ENCODE results near the gene MAP2K5.

The MAP2K5 gene

DNA sequence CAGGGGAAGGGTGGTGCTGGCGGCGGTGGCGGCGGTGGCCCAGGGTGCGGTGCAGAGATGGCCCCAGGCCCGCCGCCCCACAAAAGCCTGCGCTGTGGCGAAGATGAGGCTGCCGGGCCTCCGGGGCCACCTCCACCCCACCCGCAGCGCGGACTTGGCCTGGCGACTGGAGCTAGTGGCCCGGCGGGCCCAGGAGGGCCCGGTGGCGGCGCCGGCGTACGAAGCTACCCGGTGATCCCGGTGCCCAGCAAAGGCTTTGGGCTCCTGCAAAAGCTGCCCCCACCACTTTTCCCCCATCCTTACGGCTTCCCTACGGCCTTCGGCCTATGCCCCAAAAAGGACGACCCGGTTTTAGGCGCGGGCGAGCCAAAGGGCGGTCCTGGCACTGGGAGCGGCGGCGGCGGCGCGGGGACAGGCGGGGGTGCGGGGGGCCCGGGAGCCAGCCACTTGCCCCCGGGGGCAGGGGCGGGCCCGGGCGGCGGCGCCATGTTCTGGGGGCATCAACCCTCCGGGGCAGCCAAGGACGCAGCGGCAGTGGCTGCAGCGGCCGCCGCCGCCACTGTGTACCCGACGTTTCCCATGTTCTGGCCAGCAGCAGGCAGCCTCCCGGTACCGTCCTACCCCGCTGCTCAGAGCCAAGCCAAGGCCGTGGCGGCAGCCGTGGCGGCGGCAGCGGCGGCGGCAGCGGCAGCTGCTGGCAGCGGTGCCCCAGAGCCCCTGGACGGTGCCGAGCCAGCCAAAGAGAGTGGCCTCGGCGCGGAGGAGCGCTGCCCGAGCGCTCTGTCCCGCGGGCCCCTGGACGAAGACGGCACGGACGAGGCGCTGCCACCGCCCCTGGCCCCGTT, 284.4 kb downstream of the MAP2K5 start:
- H3F3A ChIP-seq (ENCODE audit: insufficient read depth, low read length) = no peaks in the 10 kb centered on the region
- no peaks in the 10 kb centered on the region for H3K79me2 ChIP-seq (ENCODE audit: low read length)
- no peak overlapping the region for H3K4me2 ChIP-seq (ENCODE audit: low read depth, low read length)
- H3K27me3 ChIP-seq (replicated peaks; ENCODE audit: insufficient read depth, low read length) = peaks cover 25% of the 10 kb centered on the region
- no peaks in the 10 kb centered on the region for H3K36me3 ChIP-seq (replicated peaks; ENCODE audit: insufficient read depth, low read length)
- H3K9ac ChIP-seq (ENCODE audit: low read length) = no peak overlapping the region
- no peak for DNase-seq
- no peak overlapping the region for H3K4me3 ChIP-seq (ENCODE audit: low read length)
- no peak overlapping the region for H3K27ac ChIP-seq (ENCODE audit: low read length)
- no peaks in the 10 kb centered on the region for H3K9me2 ChIP-seq (replicated peaks; ENCODE audit: insufficient read depth, low read length)
- H3K9me3 ChIP-seq (replicated peaks; ENCODE audit: insufficient read depth, low read length) = no peaks in the 10 kb centered on the region
- H2AFZ ChIP-seq (ENCODE audit: low read length) = no peak overlapping the region
- no peaks in the 10 kb centered on the region for H4K20me1 ChIP-seq (ENCODE audit: insufficient read depth, low read length)
- no peak for TF ChIP-seq EZH2phosphoT487 (IDR thresholded peaks at IDR 0.05; ENCODE audit: low read length)
- H3K4me1 ChIP-seq (ENCODE audit: low read length) = no peaks in the 10 kb centered on the region

DNA sequence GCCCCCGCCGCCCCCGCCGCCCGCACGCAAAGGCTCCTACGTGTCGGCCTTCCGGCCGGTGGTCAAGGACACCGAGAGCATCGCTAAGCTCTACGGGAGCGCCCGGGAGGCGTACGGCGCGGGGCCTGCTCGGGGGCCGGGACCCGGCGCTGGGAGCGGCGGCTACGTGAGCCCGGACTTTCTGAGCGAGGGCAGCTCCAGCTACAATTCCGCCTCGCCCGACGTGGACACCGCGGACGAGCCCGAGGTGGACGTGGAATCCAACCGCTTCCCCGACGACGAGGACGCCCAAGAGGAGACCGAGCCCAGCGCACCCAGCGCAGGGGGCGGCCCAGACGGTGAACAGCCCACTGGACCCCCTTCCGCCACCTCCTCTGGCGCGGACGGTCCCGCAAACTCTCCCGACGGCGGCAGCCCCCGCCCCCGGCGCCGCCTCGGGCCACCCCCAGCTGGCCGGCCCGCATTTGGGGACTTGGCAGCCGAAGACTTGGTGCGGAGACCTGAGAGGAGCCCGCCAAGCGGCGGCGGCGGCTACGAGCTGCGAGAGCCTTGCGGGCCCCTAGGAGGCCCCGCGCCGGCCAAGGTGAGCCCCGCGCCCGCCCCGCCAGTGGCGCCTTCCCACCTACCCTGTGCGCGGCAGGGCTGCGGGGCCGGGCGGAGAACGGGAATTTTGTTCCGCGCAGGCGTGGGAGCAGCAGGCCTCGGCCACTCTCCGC, 285.2 kb downstream of the MAP2K5 start:
- TF ChIP-seq EZH2 (optimal IDR thresholded peaks at IDR 0.05; ENCODE audit: low read depth, low read length) (no peak), EZH2phosphoT487 (IDR thresholded peaks at IDR 0.05; ENCODE audit: low read length) (no peak)
- TF ChIP-seq, protein P1, sequence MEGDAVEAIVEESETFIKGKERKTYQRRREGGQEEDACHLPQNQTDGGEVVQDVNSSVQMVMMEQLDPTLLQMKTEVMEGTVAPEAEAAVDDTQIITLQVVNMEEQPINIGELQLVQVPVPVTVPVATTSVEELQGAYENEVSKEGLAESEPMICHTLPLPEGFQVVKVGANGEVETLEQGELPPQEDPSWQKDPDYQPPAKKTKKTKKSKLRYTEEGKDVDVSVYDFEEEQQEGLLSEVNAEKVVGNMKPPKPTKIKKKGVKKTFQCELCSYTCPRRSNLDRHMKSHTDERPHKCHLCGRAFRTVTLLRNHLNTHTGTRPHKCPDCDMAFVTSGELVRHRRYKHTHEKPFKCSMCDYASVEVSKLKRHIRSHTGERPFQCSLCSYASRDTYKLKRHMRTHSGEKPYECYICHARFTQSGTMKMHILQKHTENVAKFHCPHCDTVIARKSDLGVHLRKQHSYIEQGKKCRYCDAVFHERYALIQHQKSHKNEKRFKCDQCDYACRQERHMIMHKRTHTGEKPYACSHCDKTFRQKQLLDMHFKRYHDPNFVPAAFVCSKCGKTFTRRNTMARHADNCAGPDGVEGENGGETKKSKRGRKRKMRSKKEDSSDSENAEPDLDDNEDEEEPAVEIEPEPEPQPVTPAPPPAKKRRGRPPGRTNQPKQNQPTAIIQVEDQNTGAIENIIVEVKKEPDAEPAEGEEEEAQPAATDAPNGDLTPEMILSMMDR (IDR thresholded peaks at IDR 0.05; ENCODE audit: low read length) = no peak
- no peak overlapping the region for H3K4me3 ChIP-seq (ENCODE audit: low read length)
- no peak overlapping the region for H3K4me2 ChIP-seq (ENCODE audit: low read depth, low read length)
- H3K79me2 ChIP-seq (ENCODE audit: low read length) = no peaks in the 10 kb centered on the region
- H3K36me3 ChIP-seq (replicated peaks; ENCODE audit: insufficient read depth, low read length) = no peaks in the 10 kb centered on the region
- no peaks in the 10 kb centered on the region for H3K9me3 ChIP-seq (replicated peaks; ENCODE audit: insufficient read depth, low read length)
- peaks cover 17% of the 10 kb centered on the region for H3K27me3 ChIP-seq (replicated peaks; ENCODE audit: insufficient read depth, low read length)
- no peaks in the 10 kb centered on the region for H3F3A ChIP-seq (ENCODE audit: insufficient read depth, low read length)
- no peak overlapping the region for H3K9ac ChIP-seq (ENCODE audit: low read length)
- no peaks in the 10 kb centered on the region for H3K4me1 ChIP-seq (ENCODE audit: low read length)
- H4K20me1 ChIP-seq (ENCODE audit: insufficient read depth, low read length) = no peaks in the 10 kb centered on the region
- H2AFZ ChIP-seq (ENCODE audit: low read length) = no peak overlapping the region
- no peak for DNase-seq
- no peak overlapping the region for H3K27ac ChIP-seq (ENCODE audit: low read length)
- no peaks in the 10 kb centered on the region for H3K9me2 ChIP-seq (replicated peaks; ENCODE audit: insufficient read depth, low read length)

DNA sequence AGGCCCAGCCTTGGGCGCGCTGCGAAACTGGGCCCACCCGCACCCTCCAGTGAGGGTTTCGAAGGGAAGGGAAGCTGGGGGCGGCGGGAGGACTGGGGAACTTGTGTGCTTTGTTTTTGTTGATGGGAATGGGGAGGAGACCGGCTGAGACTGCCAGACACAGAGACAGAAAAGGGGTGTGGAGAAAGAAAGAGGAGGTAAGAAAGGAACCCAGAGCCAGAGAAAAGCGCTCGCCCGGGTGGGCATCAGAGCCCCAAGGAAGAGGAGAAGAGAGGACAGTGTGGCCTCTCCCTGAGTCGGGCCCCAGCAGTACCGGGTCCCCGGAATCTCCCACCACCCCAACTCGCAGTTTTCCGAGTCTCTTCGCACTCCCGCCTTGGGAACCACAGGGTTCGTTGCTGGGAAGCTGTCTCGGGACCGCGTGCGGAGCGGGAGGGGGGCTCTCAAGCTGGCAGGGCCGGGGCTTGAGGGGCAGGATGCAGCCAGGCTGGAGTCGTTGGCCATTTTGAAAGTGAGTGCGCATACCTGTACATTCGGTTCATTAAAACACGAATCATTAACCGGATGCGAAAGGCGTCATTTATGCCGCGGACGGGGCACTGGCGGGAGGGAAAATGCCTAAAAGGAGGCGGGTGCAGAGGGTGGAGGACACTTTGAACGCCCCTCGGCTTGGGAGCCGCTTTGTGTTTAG, 285.9 kb downstream of the MAP2K5 start:
- no peak overlapping the region for H3K4me2 ChIP-seq (ENCODE audit: low read depth, low read length)
- TF ChIP-seq EZH2 (optimal IDR thresholded peaks at IDR 0.05; ENCODE audit: low read depth, low read length) = no peak

DNA sequence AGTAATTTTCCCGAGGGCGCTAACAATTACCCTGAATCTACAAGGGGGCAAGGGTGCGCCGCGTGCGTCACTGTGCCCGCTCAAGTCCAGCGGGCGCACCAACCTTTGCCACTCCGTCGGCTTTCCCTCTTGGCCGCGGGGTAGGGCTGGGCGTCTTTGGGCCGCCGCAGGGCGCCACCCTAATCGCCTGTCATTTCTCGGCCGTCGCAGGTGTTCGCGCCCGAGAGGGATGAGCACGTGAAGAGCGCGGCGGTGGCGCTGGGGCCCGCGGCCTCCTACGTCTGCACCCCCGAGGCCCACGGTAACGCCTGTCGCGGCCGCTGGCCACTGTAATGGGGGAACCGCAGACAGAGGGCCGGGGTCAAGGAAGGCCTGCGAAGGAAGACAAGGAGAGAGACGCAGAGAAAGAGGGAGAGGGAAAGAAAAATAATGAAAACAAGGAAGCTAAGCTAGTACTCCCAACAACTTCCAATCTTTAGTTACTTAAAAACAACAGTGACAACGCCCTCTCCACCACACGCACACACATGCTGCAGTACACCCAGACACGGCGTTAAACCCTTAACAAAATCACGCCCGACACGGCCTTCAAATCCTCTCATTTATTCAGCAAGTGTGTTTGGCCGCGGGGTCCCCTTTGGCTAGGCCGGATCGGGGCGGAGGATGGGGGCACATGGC, 286.6 kb downstream of the MAP2K5 start:
- H3K9ac ChIP-seq (ENCODE audit: low read length) = no peak overlapping the region
- no peaks in the 10 kb centered on the region for H3K79me2 ChIP-seq (ENCODE audit: low read length)
- no peak for DNase-seq
- no peaks in the 10 kb centered on the region for H3K9me3 ChIP-seq (replicated peaks; ENCODE audit: insufficient read depth, low read length)
- no peaks in the 10 kb centered on the region for H3K36me3 ChIP-seq (replicated peaks; ENCODE audit: insufficient read depth, low read length)
- no peaks in the 10 kb centered on the region for H3K4me1 ChIP-seq (ENCODE audit: low read length)
- no peaks in the 10 kb centered on the region for H3F3A ChIP-seq (ENCODE audit: insufficient read depth, low read length)
- H3K27me3 ChIP-seq (replicated peaks; ENCODE audit: insufficient read depth, low read length) = peaks cover 13% of the 10 kb centered on the region
- H4K20me1 ChIP-seq (ENCODE audit: insufficient read depth, low read length) = no peaks in the 10 kb centered on the region
- TF ChIP-seq EZH2phosphoT487 (IDR thresholded peaks at IDR 0.05; ENCODE audit: low read length) = no peak
- TF ChIP-seq EZH2 (optimal IDR thresholded peaks at IDR 0.05; ENCODE audit: low read depth, low read length) = no peak
- TF ChIP-seq, protein P1 (IDR thresholded peaks at IDR 0.05; ENCODE audit: low read length) = no peak
- no peak overlapping the region for H2AFZ ChIP-seq (ENCODE audit: low read length)
- H3K4me2 ChIP-seq (ENCODE audit: low read depth, low read length) = no peak overlapping the region
- no peak overlapping the region for H3K4me3 ChIP-seq (ENCODE audit: low read length)
- H3K9me2 ChIP-seq (replicated peaks; ENCODE audit: insufficient read depth, low read length) = no peaks in the 10 kb centered on the region
- no peak overlapping the region for H3K27ac ChIP-seq (ENCODE audit: low read length)

More for the DNA sequence above, 285.9 kb downstream of the MAP2K5 start:
- H3K9ac ChIP-seq (ENCODE audit: low read length) = no peak overlapping the region
- no peaks in the 10 kb centered on the region for H4K20me1 ChIP-seq (ENCODE audit: insufficient read depth, low read length)
- no peaks in the 10 kb centered on the region for H3F3A ChIP-seq (ENCODE audit: insufficient read depth, low read length)
- no peak overlapping the region for H3K27ac ChIP-seq (ENCODE audit: low read length)
- peaks cover 18% of the 10 kb centered on the region for H3K27me3 ChIP-seq (replicated peaks; ENCODE audit: insufficient read depth, low read length)
- H3K9me2 ChIP-seq (replicated peaks; ENCODE audit: insufficient read depth, low read length) = no peaks in the 10 kb centered on the region
- H3K4me3 ChIP-seq (ENCODE audit: low read length) = no peak overlapping the region
- no peak for DNase-seq
- H3K79me2 ChIP-seq (ENCODE audit: low read length) = no peaks in the 10 kb centered on the region
- H3K36me3 ChIP-seq (replicated peaks; ENCODE audit: insufficient read depth, low read length) = no peaks in the 10 kb centered on the region
- no peak overlapping the region for H2AFZ ChIP-seq (ENCODE audit: low read length)
- H3K9me3 ChIP-seq (replicated peaks; ENCODE audit: insufficient read depth, low read length) = no peaks in the 10 kb centered on the region
- H3K4me1 ChIP-seq (ENCODE audit: low read length) = no peaks in the 10 kb centered on the region

Data from MM.1S (cell line).